ENCODE data around the gene RPAP3. TPM values are rescaled to one million over a fixed set of nuclear protein-coding genes. Genes with fewer than 3 reads are reported as not detected.
"Not testable (repeated sequence)": the region's sequence is repeated elsewhere in the genome, so short reads cannot be mapped to it uniquely, and the experiment has no call there.

Gene RPAP3
- total and polyA plus RNA-seq, 4 donors: 4.6 to 22.7 (median 13.2) TPM

DNA sequence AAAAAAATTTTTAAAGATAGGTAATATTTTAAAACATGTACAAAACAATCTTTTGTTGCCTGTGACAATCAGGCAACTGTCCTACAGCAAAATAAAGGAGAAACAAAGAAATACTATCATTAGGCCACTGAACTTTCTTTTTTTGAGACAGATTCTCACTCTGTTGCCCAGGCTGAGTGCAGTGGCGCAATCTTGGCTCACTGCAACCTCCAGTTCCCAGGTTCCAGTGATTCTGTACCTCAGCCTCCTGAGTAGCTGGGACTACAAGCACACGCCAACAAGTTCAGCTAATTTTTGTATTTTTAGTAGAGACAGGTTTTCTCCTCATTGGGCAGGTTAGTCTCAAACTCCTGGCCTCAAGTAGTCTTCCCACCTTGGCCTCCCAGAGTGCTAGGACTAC is 16.6 kb downstream of the RPAP3 start:
- whole genome bisulfite sequencing, 2 donors: 87 to 95% methylated on average over 2 of the region's 2 CpGs
- no peaks in the 10 kb centered on the region for H3K9me3 ChIP-seq (ENCODE audit: control insufficient read depth, low read length)
- DNase-seq (no peak), ATAC-seq (ENCODE audit: low FRiP score) (no peak)
- intact Hi-C loops (cut with DNase I): loop anchor here (5.0 to 10.0 kb wide), 2 partner anchors 37 to 654 kb away; no protein-coding TSS in a partner anchor
- no peaks in the 10 kb centered on the region for H3K27me3 ChIP-seq (ENCODE audit: control insufficient read depth in 1 of 2, insufficient read depth in 2 of 2, low read length in 1 of 2)
- H3K4me3 ChIP-seq (ENCODE audit: low read length in 2 of 2): no peak overlapping the region
- H3K27ac ChIP-seq (ENCODE audit: low read depth in 1 of 2, low read length in 2 of 2): no peak overlapping the region
- H3K36me3 ChIP-seq (ENCODE audit: control insufficient read depth in 1 of 2, insufficient read depth in 2 of 2, low read length in 1 of 2): peaks cover 0 to 2% of the 10 kb centered on the region in 2 donors
- no peaks in the 10 kb centered on the region for H3K4me1 ChIP-seq (ENCODE audit: control insufficient read depth in 1 of 2, insufficient read depth in 2 of 2, low read length in 2 of 2)

DNA sequence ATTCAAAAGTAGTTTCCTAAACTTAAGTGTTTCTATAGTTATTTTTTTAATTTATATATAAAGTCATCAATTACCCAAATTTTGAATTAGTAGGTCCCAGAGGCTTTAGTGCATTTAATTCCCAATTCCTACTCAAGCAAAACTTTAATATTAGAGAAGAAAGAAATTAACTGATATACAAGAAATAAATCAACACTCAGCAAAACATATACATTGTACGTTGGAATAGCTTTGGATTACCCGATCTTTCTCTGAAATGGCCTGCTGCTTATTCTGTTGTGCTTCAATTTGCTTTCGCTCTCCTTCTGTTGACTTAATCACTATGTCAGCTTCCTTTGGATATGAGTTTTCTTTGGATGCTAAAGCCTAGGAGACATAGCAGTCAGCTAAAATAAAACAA is 18.2 kb downstream of the RPAP3 start:
- DNase-seq (no peak), ATAC-seq (ENCODE audit: low FRiP score) (no peak)
- Histone ChIP-seq H3K9me3 (ENCODE audit: control insufficient read depth, low read length) (no peaks in the 10 kb centered on the region), H3K36me3 (ENCODE audit: control insufficient read depth in 1 of 2, insufficient read depth in 2 of 2, low read length in 1 of 2) (peaks cover 0 to 2% of the 10 kb centered on the region in 2 donors), H3K27ac (ENCODE audit: low read depth in 1 of 2, low read length in 2 of 2) (no peak overlapping the region), H3K27me3 (ENCODE audit: control insufficient read depth in 1 of 2, insufficient read depth in 2 of 2, low read length in 1 of 2) (no peaks in the 10 kb centered on the region), H3K4me3 (ENCODE audit: low read length in 2 of 2) (no peak overlapping the region), H3K4me1 (ENCODE audit: control insufficient read depth in 1 of 2, insufficient read depth in 2 of 2, low read length in 2 of 2) (no peaks in the 10 kb centered on the region)
- intact Hi-C loops (cut with DNase I): loop anchor here (2.0 to 10.0 kb wide), 3 partner anchors 35 to 657 kb away; no protein-coding TSS in a partner anchor
- 59 to 86% methylated on average over 3 of the region's 3 CpGs for WGBS, 2 donors

DNA sequence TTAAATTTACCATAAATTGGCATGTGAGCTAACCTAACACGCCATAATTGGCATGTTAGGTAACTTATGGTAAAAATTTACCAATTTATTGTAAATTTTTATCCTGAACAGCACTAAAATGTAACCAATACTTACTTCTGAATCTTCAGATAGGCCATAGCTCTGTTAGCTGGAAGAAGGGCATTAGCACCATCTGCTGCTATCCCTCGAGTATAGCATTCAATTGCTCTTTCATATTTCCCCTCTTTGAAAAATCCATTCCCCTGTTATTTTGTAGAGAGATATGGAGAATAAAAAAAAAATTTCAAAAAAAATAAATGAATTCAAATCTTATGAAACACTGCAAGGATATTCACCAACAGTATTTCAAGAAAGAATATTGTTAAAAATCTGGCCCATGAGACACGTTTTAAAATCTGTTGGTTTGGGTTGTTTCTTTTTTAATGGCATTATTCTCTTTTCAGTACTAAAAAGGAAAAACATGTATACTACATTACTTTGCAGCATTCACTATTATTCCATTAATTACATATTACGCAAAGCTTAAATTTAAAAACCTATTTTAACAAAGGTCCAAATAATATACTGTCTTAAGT is 19.1 kb downstream of the RPAP3 start:
- 70 to 71% methylated on average over 4 of the region's 4 CpGs for WGBS, 2 donors
- Histone ChIP-seq H3K4me3 (ENCODE audit: low read length in 2 of 2) (no peak overlapping the region), H3K27ac (ENCODE audit: low read depth in 1 of 2, low read length in 2 of 2) (no peak overlapping the region), H3K27me3 (ENCODE audit: control insufficient read depth in 1 of 2, insufficient read depth in 2 of 2, low read length in 1 of 2) (no peaks in the 10 kb centered on the region), H3K9me3 (ENCODE audit: control insufficient read depth, low read length) (no peaks in the 10 kb centered on the region), H3K36me3 (ENCODE audit: control insufficient read depth in 1 of 2, insufficient read depth in 2 of 2, low read length in 1 of 2) (no peaks in the 10 kb centered on the region), H3K4me1 (ENCODE audit: control insufficient read depth in 1 of 2, insufficient read depth in 2 of 2, low read length in 2 of 2) (no peaks in the 10 kb centered on the region)
- DNase-seq: no peak
- intact Hi-C loops (cut with DNase I): loop anchor here (2.0 to 10.0 kb wide), 3 partner anchors 34 to 656 kb away; no protein-coding TSS in a partner anchor
- no peak for ATAC-seq (ENCODE audit: low FRiP score)

DNA sequence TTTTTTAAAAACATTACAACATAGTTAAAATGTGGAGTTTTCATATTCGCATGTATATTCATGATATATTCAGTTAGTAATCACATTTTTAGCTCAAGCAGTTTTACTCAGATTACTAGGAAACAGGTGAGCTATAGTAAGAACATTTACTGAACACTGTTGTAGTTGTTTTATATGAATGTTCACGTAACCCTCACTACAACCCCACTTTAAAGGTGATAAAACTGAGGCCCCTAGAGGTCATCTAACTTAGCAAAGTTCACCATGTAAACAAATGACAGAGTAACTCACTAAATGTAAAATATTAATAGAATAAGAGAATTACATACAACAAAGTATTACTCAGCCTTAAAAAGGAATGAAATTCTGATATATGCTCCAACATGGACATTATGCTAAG is 26.0 kb downstream of the RPAP3 start:
- Histone ChIP-seq H3K27ac (ENCODE audit: low read depth in 1 of 2, low read length in 2 of 2) (no peak overlapping the region), H3K4me1 (ENCODE audit: control insufficient read depth in 1 of 2, insufficient read depth in 2 of 2, low read length in 2 of 2) (no peaks in the 10 kb centered on the region), H3K4me3 (ENCODE audit: low read length in 2 of 2) (no peak overlapping the region), H3K27me3 (ENCODE audit: control insufficient read depth in 1 of 2, insufficient read depth in 2 of 2, low read length in 1 of 2) (no peaks in the 10 kb centered on the region), H3K36me3 (ENCODE audit: control insufficient read depth in 1 of 2, insufficient read depth in 2 of 2, low read length in 1 of 2) (no peaks in the 10 kb centered on the region), H3K9me3 (ENCODE audit: control insufficient read depth, low read length) (no peaks in the 10 kb centered on the region)
- 96 to 98% methylated on average over 2 of the region's 2 CpGs for WGBS, 2 donors
- intact Hi-C loops (cut with DNase I): loop anchor here in 1 of 2 donors (10.0 kb wide), 1 partner anchor 645 kb away; no protein-coding TSS in a partner anchor
- DNase-seq (no peak), ATAC-seq (ENCODE audit: low FRiP score) (no peak)

DNA sequence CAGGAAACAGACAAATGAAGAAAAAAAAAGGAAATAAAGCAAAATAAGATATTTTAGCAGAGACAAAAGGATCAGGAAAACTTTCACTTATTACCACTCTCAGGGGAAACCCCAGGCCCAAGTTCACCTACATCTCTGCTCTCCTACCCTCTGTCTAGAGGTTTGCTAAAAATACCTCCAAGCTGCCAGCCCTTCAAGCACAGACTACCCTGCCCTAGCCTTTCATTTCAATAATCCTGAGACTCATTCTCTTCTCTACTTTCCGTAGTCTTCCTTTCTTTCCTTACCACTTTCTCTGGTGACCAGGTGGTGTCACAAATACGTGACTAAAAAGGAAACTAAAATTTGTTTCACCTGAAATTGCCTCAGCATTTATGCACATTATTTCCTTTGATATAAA is 33.8 kb downstream of the RPAP3 start:
- no peaks in the 10 kb centered on the region for H3K9me3 ChIP-seq (ENCODE audit: control insufficient read depth, low read length)
- WGBS, 2 donors: 96% methylated on average over 2 of the region's 2 CpGs
- H3K27ac ChIP-seq (ENCODE audit: low read depth in 1 of 2, low read length in 2 of 2): no peak overlapping the region
- no peaks in the 10 kb centered on the region for H3K27me3 ChIP-seq (ENCODE audit: control insufficient read depth in 1 of 2, insufficient read depth in 2 of 2, low read length in 1 of 2)
- ATAC-seq (ENCODE audit: low FRiP score) (no peak), DNase-seq (no peak)
- intact Hi-C loops (cut with DNase I): no loop called here
- H3K4me1 ChIP-seq (ENCODE audit: control insufficient read depth in 1 of 2, insufficient read depth in 2 of 2, low read length in 2 of 2): no peaks in the 10 kb centered on the region
- peaks cover 0 to 2% of the 10 kb centered on the region in 2 donors for H3K36me3 ChIP-seq (ENCODE audit: control insufficient read depth in 1 of 2, insufficient read depth in 2 of 2, low read length in 1 of 2)
- no peak overlapping the region for H3K4me3 ChIP-seq (ENCODE audit: low read length in 2 of 2)

DNA sequence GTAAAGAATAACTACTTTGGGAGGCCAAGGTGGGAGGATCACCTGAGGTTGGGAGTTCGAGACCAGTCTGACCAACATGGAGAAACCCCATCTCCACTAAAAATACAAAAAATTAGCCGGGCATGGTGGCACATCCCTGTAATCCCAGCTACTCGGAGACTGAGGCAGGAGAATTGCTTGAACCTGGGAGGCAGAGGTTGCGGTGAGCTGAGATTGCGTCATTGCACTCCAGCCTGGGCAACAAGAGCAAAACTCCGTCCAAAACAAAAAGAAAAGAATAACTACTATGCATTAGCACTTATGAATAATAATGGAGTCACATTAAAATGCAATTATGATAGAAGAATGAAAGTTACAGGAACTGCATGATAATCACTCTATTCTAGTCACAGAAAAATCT is 37.9 kb downstream of the RPAP3 start:
- H3K27me3 ChIP-seq (ENCODE audit: control insufficient read depth in 1 of 2, insufficient read depth in 2 of 2, low read length in 1 of 2); H3K9me3 ChIP-seq (ENCODE audit: control insufficient read depth, low read length); H3K27ac ChIP-seq (ENCODE audit: low read depth in 1 of 2, low read length in 2 of 2); DNase-seq; H3K4me3 ChIP-seq (ENCODE audit: low read length in 2 of 2); H3K4me1 ChIP-seq (ENCODE audit: control insufficient read depth in 1 of 2, insufficient read depth in 2 of 2, low read length in 2 of 2); ATAC-seq (ENCODE audit: low FRiP score); intact Hi-C loops (cut with DNase I); H3K36me3 ChIP-seq (ENCODE audit: control insufficient read depth in 1 of 2, insufficient read depth in 2 of 2, low read length in 1 of 2): not testable (repeated sequence)
- WGBS, 2 donors: 96 to 98% methylated on average over 6 of the region's 6 CpGs

DNA sequence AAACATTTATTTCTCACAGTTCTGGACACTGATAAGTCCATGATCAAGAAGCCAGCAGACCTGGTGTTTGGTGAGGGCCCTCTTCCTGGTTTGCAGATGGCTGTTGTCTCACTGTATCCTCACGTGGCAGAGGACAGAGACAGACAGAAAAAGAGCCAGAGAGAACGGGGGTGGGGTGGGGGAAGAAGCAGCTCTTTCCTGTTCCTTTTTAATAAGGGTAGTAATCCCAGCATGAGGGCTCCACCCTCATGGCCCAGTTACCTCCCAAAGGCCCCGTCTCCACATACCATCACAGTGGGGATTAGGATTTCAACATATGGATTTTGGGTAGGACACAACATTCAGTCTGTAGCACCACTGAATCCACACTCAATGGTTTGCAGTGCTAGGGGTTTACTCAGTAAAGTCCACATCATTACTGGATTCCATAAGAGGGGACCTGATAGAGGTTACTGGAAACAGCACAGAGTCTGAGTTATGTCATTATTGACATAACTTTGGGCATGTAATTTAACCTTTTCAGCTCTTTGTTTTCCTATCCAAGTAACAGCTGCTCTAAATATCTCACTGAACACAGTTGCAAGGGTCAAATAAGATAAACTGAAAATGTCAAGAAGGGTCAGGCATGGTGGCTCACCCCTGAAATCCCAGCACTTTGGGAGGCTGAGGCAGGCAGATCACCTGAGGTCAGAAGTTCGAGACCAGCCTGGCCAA is 53.2 kb downstream of the RPAP3 start:
- no peaks in the 10 kb centered on the region for H3K27me3 ChIP-seq (ENCODE audit: control insufficient read depth in 1 of 2, insufficient read depth in 2 of 2, low read length in 1 of 2)
- no peaks in the 10 kb centered on the region for H3K36me3 ChIP-seq (ENCODE audit: control insufficient read depth in 1 of 2, insufficient read depth in 2 of 2, low read length in 1 of 2)
- peak in 1 of 2 donors; percentile 56 for DNase-seq
- WGBS, 2 donors: 55 to 67% methylated on average over 4 of the region's 4 CpGs
- H3K4me1 ChIP-seq (ENCODE audit: control insufficient read depth in 1 of 2, insufficient read depth in 2 of 2, low read length in 2 of 2): peaks cover 0 to 3% of the 10 kb centered on the region in 2 donors
- ATAC-seq (ENCODE audit: low FRiP score): peak; percentile 52
- no peak overlapping the region for H3K4me3 ChIP-seq (ENCODE audit: low read length in 2 of 2)
- intact Hi-C loops (cut with DNase I): loop anchor here (5.0 kb wide), 1 partner anchor 35 kb away; no protein-coding TSS in a partner anchor
- no peak overlapping the region for H3K27ac ChIP-seq (ENCODE audit: low read depth in 1 of 2, low read length in 2 of 2)
- no peaks in the 10 kb centered on the region for H3K9me3 ChIP-seq (ENCODE audit: control insufficient read depth, low read length)

DNA sequence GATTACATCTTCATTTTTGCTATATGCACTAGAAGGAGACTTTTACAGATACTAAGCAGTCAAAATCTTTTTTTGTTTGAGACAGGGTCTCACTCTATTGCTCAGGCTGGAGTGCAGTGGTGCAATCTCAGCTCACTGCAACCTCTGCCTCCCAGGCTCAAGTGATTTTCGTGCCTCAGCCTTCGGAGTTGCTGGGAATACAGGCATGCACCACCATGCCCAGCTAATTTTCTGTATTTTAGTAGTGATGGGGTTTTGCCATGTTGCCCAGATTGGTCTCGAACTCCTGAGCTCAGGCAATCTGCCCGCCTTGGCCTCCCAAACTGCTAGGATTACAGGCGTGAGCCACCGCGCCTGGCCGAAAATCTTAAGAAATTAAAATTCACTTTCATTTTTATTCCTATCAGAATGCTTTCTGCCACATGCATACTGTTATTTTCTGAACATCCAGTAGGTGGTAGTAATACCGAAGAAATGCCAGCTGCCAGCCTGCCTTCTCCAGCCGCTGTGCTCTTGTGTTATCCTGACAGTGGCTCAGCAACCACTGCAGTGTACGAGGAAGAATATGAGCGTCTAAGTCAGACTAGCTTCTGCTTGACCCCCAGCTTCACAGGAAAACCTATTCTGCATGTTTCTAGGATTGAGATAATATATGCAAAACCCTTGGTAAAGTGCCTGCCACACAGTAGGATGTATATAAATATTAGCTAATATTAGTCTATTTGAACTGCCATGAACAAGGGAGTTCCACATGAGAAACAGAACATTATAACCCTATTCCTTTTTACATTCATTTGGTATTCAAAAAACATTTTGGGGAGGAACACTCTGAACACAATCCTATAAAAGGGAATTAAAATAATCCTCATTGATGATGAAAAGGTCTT is 54.2 kb downstream of the RPAP3 start:
- Histone ChIP-seq H3K4me3 (ENCODE audit: low read length in 2 of 2) (no peak overlapping the region), H3K36me3 (ENCODE audit: control insufficient read depth in 1 of 2, insufficient read depth in 2 of 2, low read length in 1 of 2) (no peaks in the 10 kb centered on the region), H3K4me1 (ENCODE audit: control insufficient read depth in 1 of 2, insufficient read depth in 2 of 2, low read length in 2 of 2) (peaks cover 0 to 3% of the 10 kb centered on the region in 2 donors), H3K27me3 (ENCODE audit: control insufficient read depth in 1 of 2, insufficient read depth in 2 of 2, low read length in 1 of 2) (no peaks in the 10 kb centered on the region), H3K27ac (ENCODE audit: low read depth in 1 of 2, low read length in 2 of 2) (no peak overlapping the region), H3K9me3 (ENCODE audit: control insufficient read depth, low read length) (no peaks in the 10 kb centered on the region)
- WGBS, 2 donors: 35 to 38% methylated on average over 12 of the region's 12 CpGs
- ATAC-seq (ENCODE audit: low FRiP score): peak; percentile 87
- intact Hi-C loops (cut with DNase I): loop anchor here (5.0 kb wide), 1 partner anchor 36 kb away; no protein-coding TSS in a partner anchor
- DNase-seq: peak; percentile 75 to 78

All from aorta (tissue), 5 donors.